Glutamatergic neuron (in vitro differentiated cells): Measurements from ENCODE around the gene PCNT. TPM values are rescaled to one million over a fixed set of nuclear protein-coding genes. Genes with fewer than 3 reads are reported as not detected.

ENCODE experiments used
- DNase-seq: peaks from one replicate; pipeline ENCODE4 v3.0.0; 2022
- H3K27ac Mint-ChIP-seq: one replicate; pipeline ENCODE4 v1.8.0; 2020; ENCODE audit warnings: mild to moderate bottlenecking, mixed read lengths, inconsistent platforms; ENCODE audit not compliant: unreplicated experiment
- H3K27me3 Mint-ChIP-seq: one replicate; pipeline ENCODE4 v1.8.0; 2020; ENCODE audit warnings: mild to moderate bottlenecking, moderate library complexity, mixed read lengths, inconsistent platforms; ENCODE audit not compliant: unreplicated experiment
- H3K36me3 Mint-ChIP-seq: one replicate; pipeline ENCODE4 v1.8.0; 2020; ENCODE audit warnings: mild to moderate bottlenecking, mixed read lengths, inconsistent platforms; ENCODE audit not compliant: unreplicated experiment
- H3K4me1 Mint-ChIP-seq: one replicate; pipeline ENCODE4 v1.8.0; 2020; ENCODE audit warnings: mild to moderate bottlenecking, low read depth, mixed read lengths, inconsistent platforms; ENCODE audit not compliant: unreplicated experiment
- H3K4me3 Mint-ChIP-seq: one replicate; pipeline ENCODE4 v1.8.0; 2020; ENCODE audit warnings: mild to moderate bottlenecking, mixed read lengths, inconsistent platforms; ENCODE audit not compliant: unreplicated experiment
- H3K9me3 Mint-ChIP-seq: one replicate; pipeline ENCODE4 v1.8.0; 2020; ENCODE audit warnings: mild to moderate bottlenecking, moderate library complexity, mixed read lengths, inconsistent platforms; ENCODE audit not compliant: unreplicated experiment
- CTCF ChIP-seq: fragments of 200-600 bp; sonication (generic); IDR thresholded peaks from one replicate; pipeline ENCODE4 v1.5.0; 2021; ENCODE audit not compliant: partially characterized antibody, unreplicated experiment
- total RNA-seq: library from RNA; stranded (reverse); fragmentation: NEBNext Ultra II Directional; extraction: Animal tissue kit (Norgen Biotek cat#: 25700); gene quantifications from one replicate; pipeline ENCODE4 v1.2.1, GENCODE V29; 2021; ENCODE audit not compliant: unreplicated experiment

PCNT gene
- total RNA-seq, 1 donor from 2014 or later = 117 TPM

GRCh38 chr21:46334351-46335140, 10.6 kb downstream of the PCNT start:
- peaks cover 6% of the 10 kb centered on the region for H3K36me3 Mint-ChIP-seq
- peaks cover 3% of the 10 kb centered on the region for H3K27me3 Mint-ChIP-seq
- no peak for DNase-seq
- no peaks in the 10 kb centered on the region for H3K4me1 Mint-ChIP-seq
- H3K4me3 Mint-ChIP-seq = no peak overlapping the region
- peaks cover 2% of the 10 kb centered on the region for H3K9me3 Mint-ChIP-seq
- no peak for TF ChIP-seq CTCF
- H3K27ac Mint-ChIP-seq = peak overlapping the region; percentile 55

GRCh38 chr21:46336603-46337002, 12.6 kb downstream of the PCNT start:
- no peak for DNase-seq
- Mint-ChIP-seq H3K4me3 (no peak overlapping the region), H3K9me3 (peaks cover 2% of the 10 kb centered on the region), H3K27ac (no peak overlapping the region), H3K4me1 (no peaks in the 10 kb centered on the region), H3K27me3 (peaks cover 7% of the 10 kb centered on the region), H3K36me3 (peaks cover 16% of the 10 kb centered on the region)
- no peak for TF ChIP-seq CTCF

- Mint-ChIP-seq H3K9me3 (peaks cover 3% of the 10 kb centered on the region), H3K36me3 (peaks cover 20% of the 10 kb centered on the region), H3K27ac (no peak overlapping the region), H3K27me3 (peaks cover 7% of the 10 kb centered on the region), H3K4me1 (peaks cover 2% of the 10 kb centered on the region), H3K4me3 (no peak overlapping the region)
- TF ChIP-seq CTCF = no peak
- no peak for DNase-seq
Measured at GRCh38 chr21:46340998-46341397, 17.0 kb downstream of the PCNT start.

GRCh38 chr21:46344219-46344915, 20.4 kb downstream of the PCNT start:
- H3K9me3 Mint-ChIP-seq = peaks cover 3% of the 10 kb centered on the region
- peaks cover 2% of the 10 kb centered on the region for H3K4me1 Mint-ChIP-seq
- no peak for DNase-seq
- peaks cover 14% of the 10 kb centered on the region for H3K27me3 Mint-ChIP-seq
- H3K36me3 Mint-ChIP-seq = peaks cover 20% of the 10 kb centered on the region
- no peak for TF ChIP-seq CTCF
- H3K4me3 Mint-ChIP-seq = no peak overlapping the region
- H3K27ac Mint-ChIP-seq = no peak overlapping the region

GRCh38 chr21:46345861-46346260, 21.9 kb downstream of the PCNT start:
- Mint-ChIP-seq H3K36me3 (peaks cover 8% of the 10 kb centered on the region), H3K27me3 (peaks cover 9% of the 10 kb centered on the region), H3K27ac (peak overlapping the region; percentile 43), H3K4me3 (no peak overlapping the region), H3K4me1 (peaks cover 2% of the 10 kb centered on the region), H3K9me3 (peaks cover 3% of the 10 kb centered on the region)
- no peak for DNase-seq
- no peak for TF ChIP-seq CTCF
